Stimulated activated CD8-positive, alpha-beta memory T cell treated with anti-CD3 and anti-CD28 coated beads, Interleukin-15, amount 100 ng/mL, for 24 hours (primary cell): ENCODE measurements around the gene NEURL1.
"Not testable (repeated sequence)": the region's sequence is repeated elsewhere in the genome, so short reads cannot be mapped to it uniquely, and the experiment has no call there.

Experiments used
- DNase-seq: peaks from one replicate; pipeline ENCODE4 v3.0.0-alpha.2; 2020; ENCODE audit warnings: low read depth

Gene NEURL1

DNA sequence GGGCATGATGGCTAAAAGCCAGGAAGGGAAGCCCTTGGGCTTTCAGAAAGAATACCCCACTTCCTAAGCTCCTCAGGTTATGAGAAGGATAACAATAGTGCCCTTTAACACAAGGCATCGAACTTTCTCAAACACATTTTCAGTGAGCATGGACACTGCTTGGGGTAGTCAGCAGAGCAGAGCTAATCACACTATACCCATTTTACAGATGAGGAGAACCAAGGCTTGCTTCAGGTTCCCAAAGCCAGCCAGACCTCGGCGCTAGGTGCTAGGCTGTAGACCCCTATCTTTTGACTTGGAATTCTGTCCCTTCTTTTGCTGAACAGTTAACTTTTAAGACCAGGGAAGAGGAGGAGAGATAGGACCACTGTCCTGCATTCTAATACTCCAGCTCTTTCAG, 1.8 kb downstream of the NEURL1 start:
- no peak for DNase-seq

DNA sequence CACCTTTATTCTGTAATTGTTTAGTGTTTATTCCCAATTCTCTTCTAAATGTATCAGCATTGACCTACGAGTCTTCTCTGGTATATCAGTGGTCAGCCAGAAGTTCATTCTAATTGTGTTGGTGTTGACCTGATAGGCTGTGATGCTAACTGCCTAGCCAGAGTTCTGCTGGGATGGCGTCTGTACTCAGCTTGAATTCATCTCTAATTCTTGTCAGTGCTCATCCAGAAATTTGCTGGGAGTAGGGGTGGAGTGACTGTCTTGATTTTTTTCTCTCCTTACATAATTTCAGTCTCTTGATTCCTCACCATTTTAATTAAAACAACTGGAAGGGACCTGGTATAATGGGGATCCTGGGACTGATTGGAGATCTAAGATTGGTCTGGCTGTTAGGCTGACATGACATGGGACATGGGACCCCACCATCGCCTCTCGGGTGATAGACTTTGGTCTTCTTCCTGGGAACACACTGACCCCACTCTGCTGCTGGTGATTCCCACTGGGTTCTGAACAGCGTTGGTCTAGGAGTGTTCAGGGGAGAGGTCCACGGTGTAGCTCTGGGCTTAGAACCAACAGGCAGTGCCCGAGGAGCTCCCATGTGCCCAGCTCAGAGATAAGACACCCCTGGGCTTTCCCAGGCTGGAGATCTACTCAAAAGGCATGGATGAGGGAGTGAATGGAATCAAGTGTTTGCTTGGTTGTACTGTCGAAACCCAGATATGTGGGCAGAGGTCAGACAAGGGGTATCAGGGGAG, 3.8 kb downstream of the NEURL1 start:
- no peak for DNase-seq

DNA sequence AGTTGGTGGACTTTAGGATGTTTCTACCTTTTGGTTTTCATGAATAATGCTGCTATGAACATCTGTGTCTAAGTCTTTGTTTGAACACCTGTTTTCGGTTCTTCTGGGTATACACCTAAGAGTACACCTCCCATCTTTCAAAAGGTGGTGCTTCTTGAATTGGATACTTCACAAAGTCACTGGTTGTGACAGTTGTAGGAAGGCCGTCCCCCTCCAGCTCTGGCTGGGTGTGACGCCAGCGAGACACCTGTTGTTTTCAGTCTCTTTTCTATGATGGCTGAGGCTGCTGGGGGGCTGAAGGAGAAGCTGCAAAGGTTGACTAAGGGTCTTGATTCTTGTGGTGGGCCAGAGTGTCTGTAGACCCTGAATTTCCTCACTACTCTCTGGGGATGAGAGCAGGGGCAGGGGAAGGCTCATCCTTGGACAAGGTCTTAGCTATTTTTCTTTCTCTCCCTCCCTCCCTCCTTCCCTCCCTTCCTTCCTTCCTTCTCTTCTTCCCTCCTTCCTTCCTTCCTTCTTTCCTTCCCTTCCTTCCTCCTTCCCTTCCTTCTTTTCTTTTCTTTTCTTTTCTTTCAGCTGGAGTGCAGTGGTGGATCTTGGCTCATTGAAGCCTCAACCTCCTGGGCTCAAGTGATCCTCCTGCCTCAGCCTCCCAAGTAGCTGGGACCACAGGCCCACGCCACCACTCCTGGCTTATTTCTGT, 5.6 kb downstream of the NEURL1 start:
- no peak for DNase-seq

DNA sequence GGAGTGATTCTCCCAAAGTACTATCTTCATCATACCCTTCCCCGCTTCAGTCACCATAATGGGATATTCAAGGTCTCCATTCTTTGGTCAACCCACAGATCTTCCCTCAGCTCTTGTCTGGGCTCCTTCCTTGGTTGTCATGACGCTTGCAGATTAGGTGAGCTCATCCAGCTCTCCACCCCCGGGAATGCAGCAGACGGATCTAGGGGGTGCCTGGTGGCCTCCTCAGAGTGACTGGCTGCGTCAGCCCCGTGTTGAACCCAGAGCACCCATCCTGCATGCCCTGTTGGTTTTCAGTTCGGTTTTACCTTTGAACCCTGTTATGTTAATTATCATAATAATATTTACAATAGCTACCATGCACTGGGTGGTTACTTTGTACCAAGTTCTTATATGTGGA, 6.4 kb downstream of the NEURL1 start:
- DNase-seq, result no peak

DNA sequence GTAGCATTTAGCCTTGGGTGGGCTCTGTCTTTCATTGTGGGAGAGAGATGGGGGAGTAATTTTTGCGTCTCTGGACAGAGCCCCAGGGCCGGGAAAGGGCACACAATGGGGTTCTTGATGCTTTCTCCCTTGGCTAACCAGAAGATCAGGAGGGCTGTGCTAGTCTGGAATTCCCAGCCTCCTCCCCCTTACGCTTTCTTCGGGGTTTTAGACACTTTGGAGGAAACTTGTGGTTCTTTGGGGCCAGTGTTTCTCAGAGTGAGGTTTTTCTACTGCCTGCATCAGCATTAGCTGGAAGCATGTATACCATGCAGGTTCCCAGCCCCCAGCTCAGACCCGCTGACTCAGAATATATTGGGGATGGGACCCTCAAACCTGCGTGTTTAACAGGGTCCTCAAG, 7.0 kb downstream of the NEURL1 start:
- no peak for DNase-seq

GRCh38 chr10:103501186-103501585, 7.7 kb downstream of the NEURL1 start:
- no peak for DNase-seq

GRCh38 chr10:103502849-103503660, 9.6 kb downstream of the NEURL1 start:
- DNase-seq, result no peak

DNA sequence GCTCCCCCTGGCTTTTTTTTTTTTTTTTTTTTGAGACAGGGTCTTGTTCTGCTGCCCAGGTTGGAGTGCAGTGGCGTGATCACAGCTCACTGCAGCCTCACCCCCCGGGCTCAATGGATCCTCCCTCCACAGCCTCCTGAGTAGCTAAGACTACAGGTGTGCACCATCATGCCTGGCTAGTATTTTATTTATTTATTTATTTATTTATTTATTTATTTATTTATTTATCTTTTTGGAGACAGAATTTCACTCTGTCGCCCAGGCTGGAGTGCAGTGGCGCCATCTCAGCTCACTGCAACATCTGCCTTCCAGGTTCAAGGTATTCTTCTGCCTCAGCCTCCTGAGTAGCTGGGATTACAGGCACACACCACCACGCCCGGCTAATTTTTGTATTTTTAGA, 10.3 kb downstream of the NEURL1 start:
- DNase-seq, result not testable (repeated sequence)

DNA sequence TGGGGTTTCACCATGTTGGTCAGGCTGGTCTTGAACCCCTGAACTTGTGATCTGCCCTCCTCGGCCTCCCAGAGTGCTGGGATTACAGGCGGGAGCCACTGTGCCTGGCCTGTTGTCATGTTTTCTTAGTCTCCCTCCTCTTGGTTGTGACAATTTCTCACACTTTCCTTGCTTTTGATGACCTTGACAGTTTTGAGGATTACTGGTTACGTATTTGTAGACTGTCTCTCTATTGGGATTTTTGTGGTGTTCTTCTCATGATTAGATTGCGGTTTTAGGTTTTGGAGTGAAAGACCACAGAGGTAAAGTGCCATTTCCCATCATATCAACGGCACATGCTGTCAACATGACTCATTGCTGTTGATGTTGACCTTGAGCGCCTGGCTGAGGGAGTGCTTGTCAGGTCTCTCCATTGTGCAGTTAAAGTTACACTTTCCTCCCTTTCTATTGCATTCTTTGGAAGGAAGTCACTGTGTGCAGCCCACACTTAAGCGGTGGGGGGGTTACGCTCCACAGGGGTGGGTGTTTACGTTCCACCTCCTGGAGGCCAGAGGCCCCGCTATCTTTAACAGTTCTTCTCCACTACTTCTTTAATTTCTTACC, 10.8 kb downstream of the NEURL1 start:
- no peak for DNase-seq

DNA sequence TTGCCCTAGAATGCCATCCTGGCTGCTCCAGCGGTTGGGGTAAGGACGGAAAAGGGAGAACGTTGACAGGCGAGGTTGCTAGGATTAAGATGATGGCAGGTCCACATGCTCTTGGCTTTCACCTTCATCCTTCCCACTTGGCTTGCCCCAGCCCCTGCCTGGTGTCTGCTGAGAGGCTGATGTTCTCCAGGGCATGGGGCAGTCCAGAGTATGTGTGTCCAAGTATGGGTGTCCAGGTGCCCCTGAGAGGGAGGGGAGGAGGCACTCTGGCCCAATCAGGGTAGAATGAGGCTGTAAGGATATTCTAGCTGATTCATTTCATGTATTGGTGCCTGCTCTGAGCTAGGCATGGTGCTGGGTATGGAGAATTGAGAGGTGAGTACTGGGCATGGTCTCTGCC, 12.6 kb downstream of the NEURL1 start:
- no peak for DNase-seq

- DNase-seq, result no peak
Measured at GRCh38 chr10:103507235-103508191, 14.0 kb downstream of the NEURL1 start.

DNA sequence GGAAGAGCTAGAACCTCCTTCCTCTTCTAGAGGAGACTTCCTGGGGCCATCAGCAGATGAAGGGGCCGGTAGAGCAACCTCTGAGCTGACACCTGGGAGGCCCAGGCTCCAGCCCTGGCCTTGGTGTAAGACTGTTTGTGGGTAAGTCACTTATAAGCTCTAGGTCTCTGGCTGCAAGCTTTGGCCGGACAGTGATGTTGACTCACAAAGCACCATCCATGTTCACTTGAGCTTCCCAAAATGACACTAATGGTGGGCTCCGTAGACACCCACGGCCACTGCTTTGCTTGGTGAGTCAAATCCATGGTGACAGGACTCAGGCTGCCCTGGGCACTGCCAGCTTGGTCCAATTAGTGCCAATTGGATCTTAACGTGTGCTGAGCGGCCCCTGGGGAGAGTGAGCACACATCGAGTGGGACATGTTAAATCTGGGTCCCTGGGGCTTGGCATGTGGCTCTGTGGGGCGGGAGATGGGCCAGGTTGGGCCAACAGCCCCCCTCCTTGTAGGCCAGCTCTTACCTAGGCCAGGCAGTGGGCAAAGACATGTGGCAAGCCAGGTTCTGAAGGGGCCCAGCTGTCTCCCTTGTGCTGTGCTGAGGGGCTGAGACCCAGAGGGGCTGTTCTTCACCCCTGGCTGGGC, 16.7 kb downstream of the NEURL1 start:
- DNase-seq, result no peak

DNA sequence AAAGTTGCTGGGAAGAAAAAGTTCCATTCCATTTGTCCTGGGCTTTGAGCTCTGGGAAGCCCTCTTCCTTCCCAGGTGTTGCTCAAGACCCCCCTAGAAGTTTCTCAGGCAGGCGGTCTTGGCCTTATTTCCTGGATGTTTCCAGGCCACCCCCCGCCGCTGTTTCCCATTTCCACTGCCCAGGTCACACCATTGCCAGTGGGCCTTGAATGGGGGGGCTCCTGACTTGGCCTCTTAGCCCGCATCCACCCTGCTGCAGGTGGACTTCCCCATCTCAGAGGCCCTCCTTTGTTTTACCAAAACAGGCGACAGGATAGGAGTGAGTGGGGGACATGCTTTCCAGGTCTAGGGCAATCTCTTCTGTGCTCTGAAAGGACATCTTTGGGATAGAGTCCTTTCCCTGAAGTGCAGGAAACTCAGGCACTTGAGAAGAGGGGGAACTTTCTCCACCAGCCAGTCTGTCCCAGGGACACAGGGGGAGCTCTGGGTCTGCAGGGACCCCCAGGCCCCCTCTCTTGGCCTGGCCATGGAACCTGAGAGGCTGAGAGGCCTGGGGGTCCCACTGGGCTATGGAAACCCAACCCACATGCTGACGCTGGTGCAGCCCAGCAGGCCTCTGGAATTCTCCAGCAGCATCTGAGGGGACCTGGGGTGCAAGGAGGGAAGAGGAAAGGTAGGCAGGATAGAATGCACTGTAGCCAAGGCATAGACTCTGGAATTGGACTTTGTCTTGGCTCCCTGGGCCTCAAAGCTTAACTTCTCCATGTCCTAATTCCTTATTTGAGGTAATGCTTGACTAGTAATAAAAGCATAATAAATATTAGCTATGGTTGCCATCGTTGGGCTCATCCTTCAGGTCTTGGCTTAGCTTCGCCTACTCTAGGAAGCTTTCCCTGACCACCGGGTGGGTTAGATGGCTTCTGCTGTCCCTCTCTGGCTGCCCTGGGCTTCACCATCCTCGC, 17.6 kb downstream of the NEURL1 start:
- no peak for DNase-seq

- no peak for DNase-seq
Measured at GRCh38 chr10:103512166-103512565, 18.7 kb downstream of the NEURL1 start.

DNA sequence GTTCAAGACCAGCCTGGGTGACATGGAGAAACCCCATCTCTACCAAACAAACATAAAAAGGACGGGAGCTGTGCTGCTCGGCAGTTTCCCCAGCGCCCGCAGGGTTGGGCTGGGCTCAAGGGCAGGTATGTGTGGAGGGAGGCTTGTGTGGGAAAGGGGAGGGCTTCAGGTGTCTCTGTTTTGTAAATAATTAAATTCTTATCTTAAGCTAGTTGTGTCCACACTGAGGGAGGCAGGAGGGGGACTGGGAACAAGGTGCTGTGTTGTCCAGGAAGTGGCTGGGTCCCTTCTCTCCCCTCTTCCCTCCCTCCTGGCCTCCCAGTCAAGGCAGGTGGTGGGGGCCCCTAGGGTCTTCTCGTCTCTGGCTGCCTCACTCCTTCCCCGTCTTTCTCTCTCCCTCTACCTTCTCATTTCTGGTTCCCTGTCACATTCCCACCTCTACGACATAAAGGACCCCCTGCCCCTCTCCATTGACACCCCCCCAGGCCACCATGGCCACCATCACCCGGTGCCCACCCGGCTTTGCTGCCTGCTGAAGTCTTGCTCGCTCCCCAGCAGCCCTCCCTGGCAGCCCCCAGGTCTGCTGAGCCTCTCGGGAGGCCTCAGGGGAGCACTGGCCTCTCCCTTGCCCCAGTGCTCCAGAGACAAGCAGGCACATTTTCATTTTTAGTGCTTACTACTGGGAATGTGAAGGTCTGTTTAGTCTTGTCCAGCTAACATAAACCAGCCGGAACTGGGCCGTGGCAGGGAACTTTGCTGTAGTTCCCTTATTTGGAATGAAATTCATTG, 19.3 kb downstream of the NEURL1 start:
- DNase-seq, result no peak

DNA sequence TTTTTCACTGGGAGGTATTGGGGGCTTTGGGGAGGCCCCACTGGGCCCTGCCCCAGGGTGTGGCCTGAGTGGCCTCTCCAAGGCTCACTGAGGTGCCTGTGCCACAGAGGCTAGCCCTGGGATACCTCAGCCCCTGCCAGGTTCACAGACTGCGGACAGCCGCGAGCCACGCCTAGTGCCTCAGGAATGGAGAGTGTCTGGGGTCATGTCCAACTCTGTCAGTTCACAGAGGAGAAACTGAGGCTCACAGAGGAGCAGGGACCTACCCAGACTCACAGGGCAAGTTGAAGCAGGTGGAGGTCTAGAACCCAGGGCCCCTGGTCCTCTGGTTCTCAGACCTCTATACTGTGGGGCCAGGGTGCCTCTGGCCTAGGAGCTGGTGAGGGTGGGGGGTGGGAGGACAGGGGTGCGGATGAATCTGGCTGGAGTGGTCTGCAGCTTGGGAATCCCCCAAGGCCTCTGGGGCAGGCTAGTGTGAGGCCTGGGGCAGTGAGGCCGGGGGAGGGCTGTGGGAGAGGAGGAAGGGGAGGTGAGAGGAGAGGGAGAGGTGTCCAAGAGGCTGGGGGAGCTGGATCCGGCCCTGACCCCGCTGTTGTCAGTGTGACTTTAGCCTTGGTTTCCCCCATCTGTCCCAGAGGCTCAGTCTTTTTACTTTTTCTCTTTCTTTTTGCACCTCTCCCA, 20.0 kb downstream of the NEURL1 start:
- DNase-seq, result no peak

- DNase-seq, result no peak
Measured at GRCh38 chr10:103514244-103514643, 20.7 kb downstream of the NEURL1 start.
